Measurements from ENCODE around the gene ATP6V0A4.

DNA sequence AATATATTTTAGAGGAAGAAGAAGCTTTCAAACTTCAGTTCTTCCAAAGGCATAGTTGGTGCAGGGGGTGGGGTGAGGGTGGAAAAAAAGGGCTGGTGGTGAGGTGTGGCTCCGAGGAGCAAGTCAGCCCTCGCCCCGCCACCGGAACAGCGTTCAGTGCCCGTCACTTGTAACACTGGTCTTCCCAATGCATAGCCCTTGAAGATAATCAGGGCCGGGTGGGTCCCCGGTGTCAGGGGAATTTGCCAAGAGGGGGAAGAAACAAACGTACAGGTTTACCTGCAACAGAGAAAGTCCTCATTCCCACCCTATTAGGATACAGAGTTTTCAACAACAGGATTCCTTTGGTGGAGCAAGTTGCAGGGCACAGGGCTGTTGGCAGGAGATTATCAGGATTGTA is 98.3 kb downstream of the ATP6V0A4 start:
- TF ChIP-seq, protein P1, sequence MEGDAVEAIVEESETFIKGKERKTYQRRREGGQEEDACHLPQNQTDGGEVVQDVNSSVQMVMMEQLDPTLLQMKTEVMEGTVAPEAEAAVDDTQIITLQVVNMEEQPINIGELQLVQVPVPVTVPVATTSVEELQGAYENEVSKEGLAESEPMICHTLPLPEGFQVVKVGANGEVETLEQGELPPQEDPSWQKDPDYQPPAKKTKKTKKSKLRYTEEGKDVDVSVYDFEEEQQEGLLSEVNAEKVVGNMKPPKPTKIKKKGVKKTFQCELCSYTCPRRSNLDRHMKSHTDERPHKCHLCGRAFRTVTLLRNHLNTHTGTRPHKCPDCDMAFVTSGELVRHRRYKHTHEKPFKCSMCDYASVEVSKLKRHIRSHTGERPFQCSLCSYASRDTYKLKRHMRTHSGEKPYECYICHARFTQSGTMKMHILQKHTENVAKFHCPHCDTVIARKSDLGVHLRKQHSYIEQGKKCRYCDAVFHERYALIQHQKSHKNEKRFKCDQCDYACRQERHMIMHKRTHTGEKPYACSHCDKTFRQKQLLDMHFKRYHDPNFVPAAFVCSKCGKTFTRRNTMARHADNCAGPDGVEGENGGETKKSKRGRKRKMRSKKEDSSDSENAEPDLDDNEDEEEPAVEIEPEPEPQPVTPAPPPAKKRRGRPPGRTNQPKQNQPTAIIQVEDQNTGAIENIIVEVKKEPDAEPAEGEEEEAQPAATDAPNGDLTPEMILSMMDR (IDR thresholded peaks at IDR 0.05), result no peak
- no peak for TF ChIP-seq POLR2A (IDR thresholded peaks at IDR 0.05)
